HK-2 (cell line): Measurements from ENCODE around the gene CEP57.
A peak's percentile ranks its signal among the peaks of the same experiment; 100 is the strongest.
"Not testable (repeated sequence)": the region's sequence is repeated elsewhere in the genome, so short reads cannot be mapped to it uniquely, and the experiment has no call there.

Experiments
- DNase-seq: peaks from one replicate; pipeline ENCODE4 v3.0.0-alpha.2; 2018; ENCODE audit not compliant: unreplicated experiment

The CEP57 gene

GRCh38 chr11:95854362-95854761 is 64.1 kb downstream of the CEP57 start:
- not testable (repeated sequence) for DNase-seq

DNA sequence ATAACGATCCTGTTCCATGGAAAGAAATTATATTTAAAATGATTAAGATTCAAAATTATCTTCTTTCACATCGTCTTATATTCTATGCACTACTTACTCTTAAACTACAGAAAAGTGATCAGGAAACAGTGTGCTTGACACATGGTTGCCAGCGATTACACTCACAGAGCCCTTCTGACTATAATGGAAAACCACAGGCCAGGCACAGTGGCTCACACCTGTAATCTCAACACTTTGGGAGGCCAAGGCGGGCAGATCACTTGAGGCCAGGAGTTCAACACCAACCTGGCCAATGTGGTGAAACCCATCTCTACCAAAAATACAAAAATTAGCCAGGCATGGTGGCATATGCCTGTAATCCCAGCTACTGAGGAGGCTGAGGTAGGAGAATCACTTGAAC is 69.7 kb downstream of the CEP57 start:
- not testable (repeated sequence) for DNase-seq

- DNase-seq: no peak
These were observed 73.3 kb downstream of the CEP57 start for GRCh38 chr11:95863486-95864140.

DNA sequence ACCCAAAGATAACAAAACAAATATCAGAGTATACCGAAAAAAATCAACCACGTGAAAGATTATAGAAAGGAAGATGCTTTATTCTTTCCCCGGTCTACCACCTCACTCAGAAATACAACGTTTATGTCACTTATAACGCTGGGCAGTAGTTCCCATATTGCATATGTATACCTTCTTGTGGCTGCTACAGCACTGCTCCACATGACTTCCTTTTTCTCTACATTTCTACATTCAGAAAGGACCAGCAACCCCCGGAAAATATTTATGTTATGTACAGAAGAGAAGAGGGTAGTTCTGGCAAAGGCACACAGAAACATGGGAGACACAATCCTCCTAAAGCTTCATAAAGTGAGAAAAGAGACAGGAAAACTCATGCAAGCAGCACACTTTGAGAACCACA is 76.8 kb downstream of the CEP57 start:
- no peak for DNase-seq

DNA sequence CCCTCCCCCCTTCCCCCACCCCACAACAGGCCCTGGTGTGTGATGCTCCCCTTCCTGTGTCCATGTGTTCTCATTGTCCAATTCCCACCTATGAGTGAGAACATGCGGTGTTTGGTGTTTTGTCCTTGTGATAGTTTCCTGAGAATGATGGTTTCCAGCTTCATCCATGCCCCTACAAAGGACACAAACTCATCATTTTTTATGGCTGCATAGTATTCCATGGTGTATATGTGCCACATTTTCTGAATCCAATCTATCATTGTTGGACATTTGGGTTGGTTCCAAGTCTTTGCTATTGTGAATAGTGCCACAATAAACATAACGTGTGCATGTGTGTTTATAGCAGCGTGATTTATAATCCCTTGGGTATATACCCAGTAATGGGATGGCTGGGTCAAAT is 80.6 kb downstream of the CEP57 start:
- not testable (repeated sequence) for DNase-seq

DNA sequence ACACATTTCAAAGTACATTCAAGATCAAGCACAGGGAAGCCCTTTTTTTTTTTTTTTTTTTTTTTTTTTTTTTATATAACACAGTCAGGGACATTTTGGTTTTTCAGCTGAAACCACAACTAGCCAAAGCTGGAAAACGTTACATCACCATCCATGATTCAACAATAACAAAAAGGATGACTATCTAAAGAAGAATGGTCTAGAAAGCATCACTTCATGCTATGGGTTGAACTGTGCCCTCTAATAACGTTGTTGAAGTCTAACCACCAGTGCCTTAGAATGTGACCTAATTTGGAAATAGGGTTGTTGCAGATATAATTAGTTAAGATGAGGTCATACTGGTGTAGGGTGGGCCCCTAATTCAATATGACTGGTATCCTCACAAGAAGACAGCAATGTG is 87.0 kb downstream of the CEP57 start:
- DNase-seq: peak; percentile 10
